ENCODE measurements around the gene TUBA4B.

DNA sequence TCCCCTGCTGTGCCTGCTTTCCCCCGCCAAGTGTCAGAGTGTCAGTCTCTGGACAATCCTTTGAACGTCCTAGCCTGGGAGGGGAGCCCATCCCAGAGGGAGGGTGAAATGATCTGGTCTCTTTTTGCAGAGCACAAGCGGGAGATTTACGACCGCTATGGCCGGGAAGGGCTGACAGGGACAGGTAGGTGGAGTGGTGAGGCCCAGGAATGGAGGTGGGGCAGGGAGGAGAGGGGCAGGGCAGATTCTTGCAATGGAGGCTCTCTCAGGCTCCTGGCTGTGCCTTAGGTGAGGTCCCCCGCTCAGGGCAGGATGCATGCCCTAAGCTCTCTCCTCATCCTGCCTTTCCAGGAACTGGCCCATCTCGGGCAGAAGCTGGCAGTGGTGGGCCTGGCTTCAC, 28.5 kb downstream of the TUBA4B start:
- TF ChIP-seq, protein P1, sequence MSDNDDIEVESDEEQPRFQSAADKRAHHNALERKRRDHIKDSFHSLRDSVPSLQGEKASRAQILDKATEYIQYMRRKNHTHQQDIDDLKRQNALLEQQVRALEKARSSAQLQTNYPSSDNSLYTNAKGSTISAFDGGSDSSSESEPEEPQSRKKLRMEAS (IDR thresholded peaks at IDR 0.05) = no peak
- TF ChIP-seq, protein P2, sequence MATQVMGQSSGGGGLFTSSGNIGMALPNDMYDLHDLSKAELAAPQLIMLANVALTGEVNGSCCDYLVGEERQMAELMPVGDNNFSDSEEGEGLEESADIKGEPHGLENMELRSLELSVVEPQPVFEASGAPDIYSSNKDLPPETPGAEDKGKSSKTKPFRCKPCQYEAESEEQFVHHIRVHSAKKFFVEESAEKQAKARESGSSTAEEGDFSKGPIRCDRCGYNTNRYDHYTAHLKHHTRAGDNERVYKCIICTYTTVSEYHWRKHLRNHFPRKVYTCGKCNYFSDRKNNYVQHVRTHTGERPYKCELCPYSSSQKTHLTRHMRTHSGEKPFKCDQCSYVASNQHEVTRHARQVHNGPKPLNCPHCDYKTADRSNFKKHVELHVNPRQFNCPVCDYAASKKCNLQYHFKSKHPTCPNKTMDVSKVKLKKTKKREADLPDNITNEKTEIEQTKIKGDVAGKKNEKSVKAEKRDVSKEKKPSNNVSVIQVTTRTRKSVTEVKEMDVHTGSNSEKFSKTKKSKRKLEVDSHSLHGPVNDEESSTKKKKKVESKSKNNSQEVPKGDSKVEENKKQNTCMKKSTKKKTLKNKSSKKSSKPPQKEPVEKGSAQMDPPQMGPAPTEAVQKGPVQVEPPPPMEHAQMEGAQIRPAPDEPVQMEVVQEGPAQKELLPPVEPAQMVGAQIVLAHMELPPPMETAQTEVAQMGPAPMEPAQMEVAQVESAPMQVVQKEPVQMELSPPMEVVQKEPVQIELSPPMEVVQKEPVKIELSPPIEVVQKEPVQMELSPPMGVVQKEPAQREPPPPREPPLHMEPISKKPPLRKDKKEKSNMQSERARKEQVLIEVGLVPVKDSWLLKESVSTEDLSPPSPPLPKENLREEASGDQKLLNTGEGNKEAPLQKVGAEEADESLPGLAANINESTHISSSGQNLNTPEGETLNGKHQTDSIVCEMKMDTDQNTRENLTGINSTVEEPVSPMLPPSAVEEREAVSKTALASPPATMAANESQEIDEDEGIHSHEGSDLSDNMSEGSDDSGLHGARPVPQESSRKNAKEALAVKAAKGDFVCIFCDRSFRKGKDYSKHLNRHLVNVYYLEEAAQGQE (IDR thresholded peaks at IDR 0.05; ENCODE audit: low read depth) = no peak
- no peak for TF ChIP-seq EP300 (IDR thresholded peaks at IDR 0.05; ENCODE audit: borderline replicate concordance)
- TF ChIP-seq TEAD4 (IDR thresholded peaks at IDR 0.05) = no peak

Data from Ishikawa (cell line).